HG03095 (cell line): ENCODE results near the gene GNPDA1.
"Not testable (repeated sequence)": the region's sequence is repeated elsewhere in the genome, so short reads cannot be mapped to it uniquely, and the experiment has no call there.

Experiments
- ATAC-seq: cut with Tn5 transposase; IDR thresholded peaks from one replicate; pipeline ENCODE4 v1.9.1; 2021; ENCODE audit warnings: moderate library complexity; ENCODE audit not compliant: unreplicated experiment

Gene GNPDA1

DNA sequence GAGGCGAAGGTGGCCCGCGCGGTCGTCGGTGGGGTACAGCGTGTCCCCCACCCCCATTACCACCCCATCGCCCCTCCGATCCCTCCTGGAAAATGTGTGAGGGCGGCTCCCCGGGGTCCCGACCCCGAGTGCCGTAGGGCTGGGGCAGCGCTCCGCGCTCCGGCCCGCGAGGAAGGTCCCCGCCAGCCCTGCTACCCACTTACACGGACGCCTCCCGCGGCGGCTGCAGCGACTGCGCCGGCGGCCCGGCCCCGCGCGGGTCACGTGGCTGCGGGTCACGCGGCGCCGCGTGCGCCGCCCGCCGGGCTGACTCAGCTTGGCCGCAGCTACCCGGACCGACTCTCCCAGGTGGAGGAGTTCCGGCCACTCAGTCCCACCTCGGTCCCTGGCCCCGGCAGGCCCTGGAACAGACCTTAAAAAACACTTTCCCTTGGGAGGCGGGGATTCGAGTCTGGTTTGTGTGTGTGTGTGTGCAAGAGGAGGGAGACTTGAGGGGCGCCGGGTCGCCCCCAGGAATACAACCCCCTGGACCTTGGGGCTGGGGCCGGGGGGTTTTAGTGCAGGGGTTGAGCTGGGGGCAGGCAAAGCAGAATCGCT is at the start of gene GNPDA1:
GNPDA1 (minus strand) TSS at position 236 of the 597 bp plus-strand sequence. CDS start 992 bp downstream, outside the sequence.
- peak; percentile 63 for ATAC-seq

GRCh38 chr5:142059304-142059940 is 46.6 kb upstream of the GNPDA1 start:
- ATAC-seq, result no peak

GRCh38 chr5:142057697-142058056 is 44.9 kb upstream of the GNPDA1 start:
- ATAC-seq, result no peak

GRCh38 chr5:142056816-142057696 is 44.2 kb upstream of the GNPDA1 start:
- no peak for ATAC-seq

DNA sequence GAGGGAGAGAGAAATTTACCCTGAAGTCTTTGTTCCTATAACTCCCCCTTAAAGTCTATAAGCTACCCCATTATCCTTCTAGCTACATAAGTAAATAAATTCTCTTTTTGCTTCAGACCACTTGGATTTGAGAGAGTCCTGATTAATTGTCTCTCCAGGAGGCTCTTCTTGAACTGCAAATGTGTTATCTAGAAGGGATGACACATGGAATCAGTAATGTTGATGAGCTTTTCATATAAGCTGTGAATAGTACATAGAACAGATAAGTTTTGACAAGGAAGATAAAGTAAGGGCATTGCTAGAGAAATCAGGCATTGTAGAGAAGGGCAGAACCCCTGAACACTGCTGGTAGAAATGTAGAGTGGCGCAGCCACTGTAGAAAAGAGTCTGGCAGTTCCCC is 42.5 kb upstream of the GNPDA1 start:
- no peak for ATAC-seq

- ATAC-seq, result no peak
Observed at GRCh38 chr5:142053426-142054151, 40.8 kb upstream of the GNPDA1 start.

GRCh38 chr5:142052026-142052425 is 39.2 kb upstream of the GNPDA1 start:
- not testable (repeated sequence) for ATAC-seq

- ATAC-seq, result no peak
Observed at GRCh38 chr5:142048272-142048671, 35.4 kb upstream of the GNPDA1 start.

DNA sequence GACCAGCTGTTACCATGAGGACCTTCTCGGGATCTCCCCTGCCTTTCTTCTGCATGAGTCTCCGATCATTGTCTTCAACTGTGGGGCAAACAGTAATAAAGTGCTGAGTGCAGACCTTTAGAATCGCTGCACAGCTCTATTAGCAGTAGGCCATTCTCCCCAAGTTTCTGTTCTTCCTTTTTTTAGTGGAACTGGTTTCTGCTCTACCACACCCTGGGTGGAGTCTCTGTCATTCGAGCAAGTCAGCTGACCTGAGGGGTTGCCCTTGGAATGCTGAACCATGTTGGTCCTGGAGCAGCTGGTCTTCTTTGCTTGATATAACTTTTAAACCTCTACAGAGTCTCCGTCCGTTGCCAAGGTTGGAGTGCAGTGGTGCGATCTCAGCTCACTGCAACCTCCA is 33.4 kb upstream of the GNPDA1 start:
- ATAC-seq, result no peak

GRCh38 chr5:142040881-142041280 is 28.1 kb upstream of the GNPDA1 start:
- not testable (repeated sequence) for ATAC-seq

DNA sequence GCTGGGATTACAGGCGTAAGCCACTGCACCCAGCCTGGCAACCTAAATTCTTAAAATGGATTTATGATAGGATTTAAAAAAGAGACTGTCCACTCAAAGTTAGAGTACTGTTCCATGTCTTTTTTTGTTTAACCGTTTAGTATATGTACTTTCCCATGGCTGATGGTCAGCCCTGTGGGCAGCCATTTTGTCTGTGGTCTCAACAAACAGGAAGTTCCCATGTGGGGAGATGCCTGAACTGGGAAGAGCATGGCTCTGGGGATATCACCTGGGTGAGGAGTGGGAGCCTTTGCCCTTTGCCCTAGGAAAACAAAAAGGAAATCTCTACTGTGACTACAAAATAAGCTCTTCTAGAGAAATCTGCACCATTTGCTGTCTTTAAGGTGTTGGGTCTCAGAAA is 27.5 kb upstream of the GNPDA1 start:
- ATAC-seq, result no peak

DNA sequence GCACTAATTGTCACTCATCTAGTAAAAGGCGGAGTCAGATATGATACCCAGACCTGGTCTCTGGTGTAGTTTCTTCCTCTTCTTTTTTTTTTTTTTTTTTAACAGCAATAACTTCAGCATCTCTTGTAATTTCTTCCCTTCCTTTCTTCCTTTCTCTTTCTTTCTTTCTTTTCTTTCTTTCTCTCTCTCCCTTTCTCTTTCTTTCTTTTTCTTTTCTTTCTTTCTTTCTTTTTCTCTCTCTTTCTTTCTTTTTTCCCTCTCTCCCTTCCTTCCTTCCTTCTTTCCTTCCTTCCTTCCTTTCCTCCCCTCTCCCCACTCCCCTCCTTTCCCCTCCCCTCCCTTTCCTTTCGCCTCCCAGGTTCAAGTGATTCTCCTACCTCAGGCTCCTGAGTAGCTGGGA is 25.9 kb upstream of the GNPDA1 start:
- ATAC-seq, result no peak

- ATAC-seq, result not testable (repeated sequence)
Observed at GRCh38 chr5:142037599-142037998, 24.8 kb upstream of the GNPDA1 start.

GRCh38 chr5:142036918-142037317 is 24.1 kb upstream of the GNPDA1 start:
- no peak for ATAC-seq

GRCh38 chr5:142034994-142035393 is 22.2 kb upstream of the GNPDA1 start:
- no peak for ATAC-seq

- ATAC-seq, result not testable (repeated sequence)
Observed at GRCh38 chr5:142033632-142034567, 21.1 kb upstream of the GNPDA1 start.

GRCh38 chr5:142032747-142033631 is 20.2 kb upstream of the GNPDA1 start:
- no peak for ATAC-seq

- ATAC-seq, result no peak
Observed at GRCh38 chr5:142032150-142032549, 19.3 kb upstream of the GNPDA1 start.

DNA sequence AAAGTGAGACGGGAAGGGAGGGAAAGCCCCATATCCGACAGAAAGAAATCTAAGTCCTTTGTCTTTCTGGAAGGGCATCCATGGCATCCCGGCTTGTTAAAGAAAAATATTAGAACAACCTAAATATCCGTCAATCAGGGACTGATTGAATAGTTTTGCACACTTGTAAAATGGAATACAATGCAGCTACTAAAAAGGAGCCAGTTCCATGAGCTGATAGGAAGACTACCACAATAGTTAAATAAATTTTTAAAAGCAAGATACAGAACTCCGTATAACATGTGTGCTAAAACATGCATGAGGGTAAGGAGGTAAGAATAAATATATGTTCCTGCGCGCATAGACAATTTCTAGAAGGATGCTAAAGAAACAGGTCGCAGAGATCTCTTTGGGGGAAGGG is 12.8 kb upstream of the GNPDA1 start:
- ATAC-seq, result no peak
